GM19023 (cell line): ENCODE measurements around the gene GTF3C4.
"Not testable (repeated sequence)": the region's sequence is repeated elsewhere in the genome, so short reads cannot be mapped to it uniquely, and the experiment has no call there.

Experiments
- ATAC-seq: cut with Tn5 transposase; IDR thresholded peaks from one replicate; pipeline ENCODE4 v1.9.1; 2021; ENCODE audit warnings: mild to moderate bottlenecking, moderate library complexity; ENCODE audit not compliant: unreplicated experiment

Gene GTF3C4

GRCh38 chr9:132698989-132699388 lies 28.7 kb downstream of the GTF3C4 start:
- ATAC-seq: no peak

GRCh38 chr9:132699956-132700355 lies 29.7 kb downstream of the GTF3C4 start:
- no peak for ATAC-seq

- ATAC-seq: no peak
Measured at GRCh38 chr9:132702254-132702653, 32.0 kb downstream of the GTF3C4 start.

- ATAC-seq: no peak
Measured at GRCh38 chr9:132703336-132703735, 33.1 kb downstream of the GTF3C4 start.

- no peak for ATAC-seq
Measured at GRCh38 chr9:132708239-132708638, 38.0 kb downstream of the GTF3C4 start.

GRCh38 chr9:132708769-132709430 lies 38.6 kb downstream of the GTF3C4 start:
- no peak for ATAC-seq

GRCh38 chr9:132710333-132710732 lies 40.1 kb downstream of the GTF3C4 start:
- no peak for ATAC-seq

GRCh38 chr9:132711152-132711551 lies 40.9 kb downstream of the GTF3C4 start:
- ATAC-seq: not testable (repeated sequence)

GRCh38 chr9:132711846-132712245 lies 41.6 kb downstream of the GTF3C4 start:
- no peak for ATAC-seq

GRCh38 chr9:132712753-132713152 lies 42.5 kb downstream of the GTF3C4 start:
- ATAC-seq: no peak

GRCh38 chr9:132716007-132716406 lies 45.7 kb downstream of the GTF3C4 start:
- no peak for ATAC-seq

- no peak for ATAC-seq
Measured at GRCh38 chr9:132717326-132717945, 47.2 kb downstream of the GTF3C4 start.

- not testable (repeated sequence) for ATAC-seq
Measured at GRCh38 chr9:132718381-132718928, 48.2 kb downstream of the GTF3C4 start.

GRCh38 chr9:132721661-132722060 lies 51.4 kb downstream of the GTF3C4 start:
- ATAC-seq: no peak

GRCh38 chr9:132722564-132723065 lies 52.4 kb downstream of the GTF3C4 start:
- ATAC-seq: no peak

GRCh38 chr9:132723809-132724208 lies 53.5 kb downstream of the GTF3C4 start:
- ATAC-seq: no peak

- no peak for ATAC-seq
Measured at GRCh38 chr9:132725306-132725705, 55.0 kb downstream of the GTF3C4 start.

- no peak for ATAC-seq
Measured at GRCh38 chr9:132726576-132727130, 56.4 kb downstream of the GTF3C4 start.

- no peak for ATAC-seq
Measured at GRCh38 chr9:132728071-132728470, 57.8 kb downstream of the GTF3C4 start.

GRCh38 chr9:132728497-132728896 lies 58.2 kb downstream of the GTF3C4 start:
- ATAC-seq: no peak

- no peak for ATAC-seq
Measured at GRCh38 chr9:132729235-132729890, 59.1 kb downstream of the GTF3C4 start.
